Breast epithelium (tissue), 4 donors: Measurements from ENCODE around the gene DYRK3. TPM values are rescaled to one million over a fixed set of nuclear protein-coding genes. Genes with fewer than 3 reads are reported as not detected.
A peak's percentile ranks its signal among the peaks of the same experiment; 100 is the strongest.

Source experiments
- DNase-seq, 2 donors: peaks; one replicate each; pipeline ENCODE4 v3.0.0-alpha.2; 2019; ENCODE audit warnings: low spot score in 2 of 2
- H3K27ac ChIP-seq, 2 donors: fragments of 200-600 bp; sonication (generic) in 1 of 2; one replicate each; pipeline ENCODE4 v1.5.1; 2016 to 2019; ENCODE audit warnings: mild to moderate bottlenecking in 1 of 2
- H3K27me3 ChIP-seq, 2 donors: fragments of 200-600 bp; sonication (generic) in 1 of 2; one replicate each; pipeline versions ENCODE4 v1.5.1 to v1.6.0; 2017 to 2019; ENCODE audit warnings: control low read depth in 1 of 2, mild to moderate bottlenecking in 1 of 2
- H3K36me3 ChIP-seq: fragments of 200-600 bp; one replicate; pipeline ENCODE4 v1.5.1; 2019
- H3K4me1 ChIP-seq, 2 donors: fragments of 200-600 bp; sonication (generic); one replicate each; pipeline ENCODE4 v1.5.1; 2016 to 2019; ENCODE audit warnings: control low read depth in 1 of 2
- H3K4me3 ChIP-seq, 3 donors: fragments of 200-600 bp; sonication (generic); 1 replicate in 2 of 3; 2 replicates in 1 of 3; pipeline ENCODE4 v1.5.1; 2016 to 2019; ENCODE audit warnings: mild to moderate bottlenecking in 3 of 3, moderate library complexity in 2 of 3
- H3K9me3 ChIP-seq, 2 donors: fragments of 200-600 bp; sonication (generic) in 1 of 2; one replicate each; pipeline ENCODE4 v1.5.1; 2016 to 2019; ENCODE audit warnings: control low read depth in 1 of 2
- POLR2A ChIP-seq: fragments of 450-650 bp; IDR thresholded peaks from one replicate; pipeline ENCODE4 v1.6.1; 2016; ENCODE audit warnings: antibody characterized with exemption, mild to moderate bottlenecking, moderate library complexity
- POLR2AphosphoS5 ChIP-seq, 3 donors: sonication (generic); formaldehyde crosslinking; IDR thresholded peaks; one replicate each; pipeline ENCODE4 v1.6.1; 2017; ENCODE audit warnings: antibody characterized with exemption in 3 of 3
- intact Hi-C: fragments of 100-400 bp; cut with DNase I; formaldehyde crosslinking; loops from one replicate; pipeline ENCODE4 v1.15.1; 2023; ENCODE audit warnings: low total_unique reads
- total RNA-seq, 3 donors: library from RNA; depleted of rRNA; stranded (reverse); fragments of >200 nt; gene quantifications; one replicate each; pipeline ENCODE4 v1.1.0, GENCODE V29; 2016
- TF ChIP-seq, protein P1 (sequence below), 3 donors: fragments of 450-650 bp; IDR thresholded peaks; one replicate each; pipeline ENCODE4 v1.5.1; 2016 to 2017; ENCODE audit warnings: antibody characterized with exemption in 3 of 3, mild to moderate bottlenecking in 3 of 3, moderate library complexity in 3 of 3

DYRK3 gene
- total RNA-seq, 3 donors from 2014 or later: 7.8 to 39.4 (median 14.1) TPM

DNA sequence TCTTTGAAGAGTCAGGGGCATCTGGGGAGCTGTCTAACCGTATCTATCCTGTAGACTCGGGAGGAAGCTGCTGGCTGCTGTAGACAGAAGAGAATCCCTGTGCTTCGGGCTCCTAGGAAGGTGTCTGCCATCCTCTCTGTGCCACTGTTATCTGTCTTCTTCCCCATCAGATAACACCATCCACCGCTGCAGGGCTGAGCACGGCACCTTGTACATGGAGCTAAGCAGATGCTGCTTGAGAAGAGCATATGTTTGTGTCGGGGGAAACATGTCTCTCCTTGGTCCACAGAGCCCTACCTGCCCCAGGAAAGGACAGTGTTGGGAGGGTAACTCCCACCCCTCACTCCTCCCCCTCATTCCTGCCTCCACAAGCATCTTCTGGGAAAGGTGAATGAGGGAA lies 48.0 kb downstream of the DYRK3 start:
- no peak overlapping the region for H3K27ac ChIP-seq
- no peak for DNase-seq
- H3K4me1 ChIP-seq: peaks cover 0 to 13% of the 10 kb centered on the region in 2 donors
- no peaks in the 10 kb centered on the region for H3K9me3 ChIP-seq
- no peaks in the 10 kb centered on the region for H3K27me3 ChIP-seq
- no peak overlapping the region for H3K4me3 ChIP-seq
- H3K36me3 ChIP-seq: no peaks in the 10 kb centered on the region
- intact Hi-C loops: no loop called here
- TF ChIP-seq POLR2AphosphoS5 (IDR thresholded peaks at IDR 0.05): no peak
- TF ChIP-seq, protein P1, sequence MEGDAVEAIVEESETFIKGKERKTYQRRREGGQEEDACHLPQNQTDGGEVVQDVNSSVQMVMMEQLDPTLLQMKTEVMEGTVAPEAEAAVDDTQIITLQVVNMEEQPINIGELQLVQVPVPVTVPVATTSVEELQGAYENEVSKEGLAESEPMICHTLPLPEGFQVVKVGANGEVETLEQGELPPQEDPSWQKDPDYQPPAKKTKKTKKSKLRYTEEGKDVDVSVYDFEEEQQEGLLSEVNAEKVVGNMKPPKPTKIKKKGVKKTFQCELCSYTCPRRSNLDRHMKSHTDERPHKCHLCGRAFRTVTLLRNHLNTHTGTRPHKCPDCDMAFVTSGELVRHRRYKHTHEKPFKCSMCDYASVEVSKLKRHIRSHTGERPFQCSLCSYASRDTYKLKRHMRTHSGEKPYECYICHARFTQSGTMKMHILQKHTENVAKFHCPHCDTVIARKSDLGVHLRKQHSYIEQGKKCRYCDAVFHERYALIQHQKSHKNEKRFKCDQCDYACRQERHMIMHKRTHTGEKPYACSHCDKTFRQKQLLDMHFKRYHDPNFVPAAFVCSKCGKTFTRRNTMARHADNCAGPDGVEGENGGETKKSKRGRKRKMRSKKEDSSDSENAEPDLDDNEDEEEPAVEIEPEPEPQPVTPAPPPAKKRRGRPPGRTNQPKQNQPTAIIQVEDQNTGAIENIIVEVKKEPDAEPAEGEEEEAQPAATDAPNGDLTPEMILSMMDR (IDR thresholded peaks at IDR 0.05): no peak
- no peak for TF ChIP-seq POLR2A

DNA sequence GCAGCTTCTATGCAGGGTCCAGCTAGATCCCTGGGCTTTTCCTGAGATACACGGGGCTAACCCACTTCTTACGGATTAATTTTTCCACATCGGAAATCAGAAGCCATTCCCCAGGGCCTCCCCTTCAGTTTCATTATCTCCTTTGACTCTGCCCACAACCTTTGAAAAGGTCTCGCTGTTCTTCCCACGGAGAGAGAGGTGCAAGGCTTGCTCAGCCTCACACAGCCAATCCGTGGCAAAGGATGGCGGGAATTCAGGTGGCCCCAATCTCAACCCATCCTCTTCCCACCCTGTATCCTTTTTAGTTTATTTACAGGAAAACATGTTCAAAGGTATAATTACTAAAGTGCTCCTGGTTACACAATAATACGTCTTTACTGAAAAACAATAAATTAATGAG lies 48.7 kb downstream of the DYRK3 start:
- no peak for DNase-seq
- intact Hi-C loops: no loop called here
- H3K4me3 ChIP-seq: peak overlapping the region in 2 of 3 donors; percentile 75 to 76
- H3K27me3 ChIP-seq: no peaks in the 10 kb centered on the region
- H3K27ac ChIP-seq: peak overlapping the region in 1 of 2 donors; percentile 97
- no peaks in the 10 kb centered on the region for H3K9me3 ChIP-seq
- TF ChIP-seq POLR2A (no peak), POLR2AphosphoS5 (IDR thresholded peaks at IDR 0.05) (no peak)
- TF ChIP-seq, protein P1 (IDR thresholded peaks at IDR 0.05): no peak
- H3K4me1 ChIP-seq: peaks cover 0 to 17% of the 10 kb centered on the region in 2 donors
- no peaks in the 10 kb centered on the region for H3K36me3 ChIP-seq

DNA sequence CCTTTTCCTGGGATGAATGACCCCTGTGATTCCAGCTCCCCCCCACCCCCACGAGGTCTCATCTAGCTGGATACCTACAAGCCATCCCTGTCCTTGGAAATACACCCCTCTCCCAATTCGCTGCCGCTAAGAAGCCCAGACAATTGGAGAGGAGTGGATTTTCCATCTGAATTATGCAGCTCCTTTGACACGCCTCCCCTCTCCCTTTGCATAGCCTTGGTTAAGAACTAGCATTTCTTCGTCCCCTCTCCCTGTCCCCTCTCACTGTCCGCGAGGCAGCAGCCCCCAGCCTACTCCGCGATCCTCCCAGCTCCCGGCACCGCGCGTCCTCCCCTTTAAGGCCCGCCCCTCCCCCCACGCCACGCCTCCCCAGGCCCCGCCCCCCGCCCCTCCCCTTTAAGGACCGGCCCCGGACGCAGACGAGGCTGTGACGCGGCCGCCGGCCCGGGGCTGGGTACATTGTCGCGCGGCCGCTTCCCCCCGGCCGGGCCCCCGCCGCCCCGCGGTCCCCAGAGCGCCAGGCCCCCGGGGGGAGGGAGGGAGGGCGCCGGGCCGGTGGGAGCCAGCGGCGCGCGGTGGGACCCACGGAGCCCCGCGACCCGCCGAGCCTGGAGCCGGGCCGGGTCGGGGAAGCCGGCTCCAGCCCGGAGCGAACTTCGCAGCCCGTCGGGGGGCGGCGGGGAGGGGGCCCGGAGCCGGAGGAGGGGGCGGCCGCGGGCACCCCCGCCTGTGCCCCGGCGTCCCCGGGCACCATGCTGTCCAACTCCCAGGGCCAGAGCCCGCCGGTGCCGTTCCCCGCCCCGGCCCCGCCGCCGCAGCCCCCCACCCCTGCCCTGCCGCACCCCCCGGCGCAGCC lies 49.4 kb downstream of the DYRK3 start, which contains the start of gene MAPKAPK2:
Gene MAPKAPK2, plus strand, starts transcription at position 428 of the 856 bp plus-strand sequence. Its CDS starts 325 bp downstream, at position 753.
- peak; percentile 76 to 79 for DNase-seq
- H3K36me3 ChIP-seq: no peaks in the 10 kb centered on the region
- peak within 1 kb of the TSS; percentile 75 to 76 (median 76) for H3K4me3 ChIP-seq
- intact Hi-C loops: no loop called here
- H3K4me1 ChIP-seq: peaks cover 0 to 17% of the 10 kb centered on the region in 2 donors
- H3K27ac ChIP-seq: peak within 1 kb of the TSS; percentile 97 to 100
- H3K27me3 ChIP-seq: no peaks in the 10 kb centered on the region
- no peaks in the 10 kb centered on the region for H3K9me3 ChIP-seq
- TF ChIP-seq POLR2A (no peak), POLR2AphosphoS5 (IDR thresholded peaks at IDR 0.05) (peak in 1 of 3 donors; percentile 60)
- TF ChIP-seq, protein P1 (IDR thresholded peaks at IDR 0.05): no peak

DNA sequence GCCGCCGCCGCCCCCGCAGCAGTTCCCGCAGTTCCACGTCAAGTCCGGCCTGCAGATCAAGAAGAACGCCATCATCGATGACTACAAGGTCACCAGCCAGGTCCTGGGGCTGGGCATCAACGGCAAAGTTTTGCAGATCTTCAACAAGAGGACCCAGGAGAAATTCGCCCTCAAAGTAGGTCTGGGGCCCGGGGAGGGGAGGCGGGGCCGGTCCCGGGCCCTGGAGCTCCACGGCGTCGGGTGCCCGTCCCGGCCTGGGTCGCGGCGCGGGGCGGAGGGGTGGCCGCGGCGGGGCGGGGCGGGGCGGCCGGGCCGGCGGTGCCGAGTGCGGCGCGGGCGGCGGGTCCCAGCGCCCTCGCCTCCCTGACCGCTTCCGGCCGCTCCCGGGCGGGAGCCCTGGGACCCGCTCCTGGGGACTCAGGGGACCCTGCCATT lies 50.0 kb downstream of the DYRK3 start:
- intact Hi-C loops: no loop called here
- Histone ChIP-seq H3K4me3 (peak overlapping the region; percentile 75 to 76 (median 76)), H3K27ac (peak overlapping the region; percentile 97 to 100), H3K27me3 (no peaks in the 10 kb centered on the region), H3K36me3 (no peaks in the 10 kb centered on the region), H3K4me1 (peaks cover 0 to 21% of the 10 kb centered on the region in 2 donors), H3K9me3 (no peaks in the 10 kb centered on the region)
- peak in 1 of 2 donors; percentile 44 for DNase-seq
- TF ChIP-seq, protein P1 (IDR thresholded peaks at IDR 0.05): no peak
- no peak for TF ChIP-seq POLR2AphosphoS5 (IDR thresholded peaks at IDR 0.05)
- no peak for TF ChIP-seq POLR2A
